Inflammatory macrophage treated with lipopolysaccharide for 1 hour (primary cell): ENCODE data around the gene PPOX.

Source experiments
- DNase-seq, 2 donors: peaks; one replicate each; pipeline ENCODE4 v3.0.0-alpha.2; 2020 to 2022

The PPOX gene

DNA sequence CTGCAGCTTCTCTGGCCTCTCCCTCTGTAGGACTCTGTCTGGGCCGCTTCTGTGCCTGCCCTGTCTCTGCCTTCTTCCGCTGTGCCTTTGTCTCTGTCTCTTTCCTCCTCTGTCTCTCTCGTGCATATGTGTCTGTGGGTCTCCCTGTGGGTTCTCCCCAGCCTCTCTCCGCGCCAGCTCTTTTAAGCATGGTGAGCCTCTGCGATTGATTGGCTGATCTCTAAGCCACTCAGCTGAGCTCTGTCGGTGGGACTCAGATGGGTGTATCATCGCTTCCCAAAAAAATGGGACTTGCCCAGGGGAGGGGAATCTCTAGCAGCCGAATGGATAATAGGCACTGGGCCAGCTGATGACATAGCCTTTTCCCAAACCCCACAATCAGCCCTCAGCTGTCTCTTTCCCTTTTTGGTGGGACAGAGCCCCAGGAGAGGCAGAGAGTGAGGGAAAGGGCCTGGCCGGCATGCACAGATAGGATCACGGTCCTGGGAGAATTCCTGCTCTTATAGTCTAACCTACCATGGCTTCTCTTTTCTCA, 32.7 kb downstream of the PPOX start, which contains the start of gene ADAMTS4:
TSS of gene ADAMTS4 (minus strand) at position 158 of the 535 bp plus-strand sequence. CDS start 427 bp downstream, outside the sequence.
- no peak for DNase-seq

DNA sequence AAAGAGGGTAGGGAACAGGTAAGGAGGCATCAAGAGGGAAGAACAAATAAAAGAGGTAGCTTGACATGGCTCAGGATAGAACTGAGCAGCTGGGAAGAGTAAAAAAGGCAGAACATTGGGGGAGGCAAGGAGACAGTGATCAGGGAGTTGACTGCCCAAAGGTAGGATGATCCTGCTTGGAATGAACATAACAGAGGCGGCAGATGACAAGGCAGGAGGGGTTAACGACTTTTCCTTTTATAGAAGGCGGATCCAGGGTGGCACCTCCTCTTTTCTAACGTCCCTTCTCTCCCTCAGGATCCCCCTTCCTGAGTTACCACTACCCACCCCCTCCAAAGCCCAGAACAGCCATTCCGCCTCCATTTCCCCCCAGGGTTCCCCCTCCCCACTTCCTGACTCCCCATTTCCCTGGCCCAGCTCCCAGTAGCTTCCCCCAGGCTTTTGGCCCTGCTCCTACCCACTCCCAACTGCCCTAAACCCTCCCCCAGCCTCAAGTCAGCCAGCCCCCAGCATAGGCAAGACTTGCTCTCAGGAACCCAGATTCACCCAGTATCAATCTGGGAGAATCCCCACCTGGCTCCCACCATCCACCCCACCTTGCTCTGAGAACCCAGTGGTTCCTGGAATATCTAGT, 33.4 kb downstream of the PPOX start:
- DNase-seq: no peak

DNA sequence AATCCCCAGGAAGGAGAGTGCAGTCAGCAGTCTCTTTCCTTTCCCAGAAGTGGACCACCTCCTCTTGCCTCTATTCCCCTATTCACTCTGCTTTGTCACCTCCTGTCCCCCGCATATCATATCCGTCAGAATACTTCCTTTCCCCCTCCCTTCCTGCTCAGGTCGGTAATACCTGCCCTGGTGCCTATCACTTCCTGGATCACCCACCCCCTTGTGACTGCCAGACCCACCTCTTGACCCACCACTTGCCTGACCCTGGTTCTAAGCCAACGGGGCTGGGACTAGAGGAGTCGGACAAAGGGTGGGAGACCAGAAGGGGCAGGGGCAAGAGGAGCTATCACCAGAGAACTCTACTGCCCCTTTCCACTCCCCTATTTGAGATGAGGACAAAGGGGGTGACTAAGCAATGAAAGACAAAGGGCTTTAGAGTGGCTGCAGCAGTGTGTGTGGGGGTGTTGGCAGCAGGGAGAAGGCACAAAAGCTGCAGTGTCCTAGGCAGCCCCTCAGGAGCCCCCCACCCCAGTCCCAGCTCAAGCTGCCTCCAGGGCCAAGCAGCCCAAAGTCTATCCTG, 34.3 kb downstream of the PPOX start:
- DNase-seq: no peak

DNA sequence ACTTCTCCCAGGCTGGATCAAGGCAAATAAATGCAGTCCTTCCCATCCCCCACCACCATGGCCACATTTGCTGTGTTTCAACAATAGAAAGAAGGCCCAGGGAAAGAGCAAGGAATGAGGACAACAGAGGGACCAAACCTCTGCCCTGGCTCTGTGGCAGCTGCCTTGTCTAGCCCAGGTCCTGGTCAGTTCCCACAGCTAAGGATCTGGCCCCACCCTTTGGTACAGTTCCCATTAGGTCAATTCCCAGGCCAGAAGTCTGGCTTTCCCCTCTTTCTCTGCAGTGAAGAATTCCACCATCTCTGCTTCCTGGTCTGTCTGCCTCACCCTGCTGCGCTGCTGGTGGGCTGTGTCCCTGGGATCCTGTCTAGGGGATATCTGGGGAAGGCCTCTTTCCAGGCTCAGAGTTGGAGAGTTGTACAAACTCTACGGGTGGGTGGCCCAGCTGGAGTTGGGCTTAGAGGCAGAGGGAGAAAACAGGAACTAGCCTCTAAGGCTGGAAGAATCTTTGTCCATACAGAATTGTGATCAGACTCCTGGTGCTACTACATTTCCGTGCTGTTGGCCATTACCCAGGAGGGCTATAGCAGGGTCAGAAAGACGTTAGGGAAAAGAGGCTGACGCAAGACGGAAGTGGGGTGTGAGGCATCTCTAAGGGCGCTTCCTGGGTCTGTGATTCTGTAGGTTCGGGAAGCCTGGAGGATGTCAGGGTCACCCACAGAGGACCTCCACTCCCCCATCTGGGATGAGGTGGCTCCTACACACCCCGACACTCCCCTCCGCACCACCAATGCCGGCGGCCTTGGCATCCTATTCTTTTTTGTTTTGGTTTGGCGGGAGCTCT, 35.0 kb downstream of the PPOX start:
- DNase-seq: peak; percentile 47 to 64

DNA sequence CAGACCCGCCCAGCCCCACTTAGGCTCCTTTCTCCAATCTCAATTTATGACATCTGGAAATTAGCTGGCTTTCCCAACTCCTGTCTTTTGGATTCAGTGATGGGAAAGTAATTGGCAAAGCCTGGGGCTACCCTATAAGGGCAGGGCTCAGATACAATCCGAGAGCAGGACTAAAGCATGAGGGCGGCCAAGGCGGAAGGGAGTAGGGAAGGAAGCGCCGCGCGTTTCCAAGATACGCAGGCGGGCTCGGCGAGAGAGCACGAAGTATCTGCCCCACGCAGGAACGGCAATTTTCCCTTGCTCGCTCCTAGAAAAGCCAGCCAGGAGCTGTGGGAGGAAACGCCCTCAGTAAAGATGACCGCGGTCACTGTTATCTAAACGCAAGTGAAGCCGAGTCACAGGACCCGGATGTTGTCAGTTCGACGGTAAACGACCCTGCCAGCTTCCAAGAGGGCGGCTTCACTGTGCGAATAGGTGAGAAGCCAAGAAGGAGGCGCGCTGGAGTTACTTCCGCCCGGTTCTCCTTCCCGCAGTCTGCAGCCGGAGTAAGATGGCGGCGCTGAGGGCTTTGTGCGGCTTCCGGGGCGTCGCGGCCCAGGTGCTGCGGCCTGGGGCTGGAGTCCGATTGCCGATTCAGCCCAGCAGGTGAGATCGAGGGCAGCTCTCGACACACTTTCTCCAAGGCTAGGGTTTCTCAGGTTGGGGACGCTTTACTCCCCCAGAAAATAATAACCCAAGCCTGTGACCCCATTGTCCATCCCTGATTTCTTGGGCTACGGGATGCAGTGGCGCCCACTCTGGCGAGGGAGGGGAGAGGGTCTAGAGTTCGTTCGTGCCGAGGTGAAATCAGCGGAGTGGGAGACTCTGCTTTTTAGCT, 35.8 kb downstream of the PPOX start, which contains the start of gene NDUFS2:
TSS of gene NDUFS2 (plus strand) at position 532 of the 877 bp plus-strand sequence. CDS start at position 551, 19 bp downstream.
- DNase-seq: peak; percentile 97 to 98

DNA sequence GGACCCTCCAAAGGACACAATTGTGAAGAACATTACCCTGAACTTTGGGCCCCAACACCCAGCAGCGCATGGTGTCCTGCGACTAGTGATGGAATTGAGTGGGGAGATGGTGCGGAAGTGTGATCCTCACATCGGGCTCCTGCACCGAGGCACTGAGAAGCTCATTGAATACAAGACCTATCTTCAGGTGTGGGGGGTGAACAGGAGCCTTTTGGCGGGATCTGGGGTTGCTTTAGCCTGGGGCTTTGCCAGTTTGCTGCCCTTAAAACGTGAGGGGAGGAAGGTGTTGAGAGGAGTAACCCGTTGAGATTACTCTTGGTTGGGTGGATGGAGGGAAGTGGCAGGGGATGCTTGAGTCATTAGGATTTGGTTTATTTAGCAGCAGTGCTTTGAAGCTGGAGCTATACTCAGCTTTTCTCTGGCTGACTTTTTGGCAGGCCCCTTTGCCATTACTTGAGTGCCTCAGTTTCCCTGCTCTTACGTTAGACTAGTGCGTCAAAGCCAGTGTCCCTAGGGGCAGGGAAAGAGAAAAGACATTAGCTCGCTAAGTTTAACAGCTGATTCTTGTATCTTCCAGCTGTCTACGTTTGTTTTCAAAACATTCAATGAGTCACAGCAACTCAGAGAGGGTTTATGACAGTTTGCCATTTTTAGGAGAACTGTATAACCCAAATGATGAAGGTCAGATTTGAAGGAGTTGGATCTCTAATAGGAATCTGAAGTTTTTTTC, 40.4 kb downstream of the PPOX start:
- DNase-seq: no peak

DNA sequence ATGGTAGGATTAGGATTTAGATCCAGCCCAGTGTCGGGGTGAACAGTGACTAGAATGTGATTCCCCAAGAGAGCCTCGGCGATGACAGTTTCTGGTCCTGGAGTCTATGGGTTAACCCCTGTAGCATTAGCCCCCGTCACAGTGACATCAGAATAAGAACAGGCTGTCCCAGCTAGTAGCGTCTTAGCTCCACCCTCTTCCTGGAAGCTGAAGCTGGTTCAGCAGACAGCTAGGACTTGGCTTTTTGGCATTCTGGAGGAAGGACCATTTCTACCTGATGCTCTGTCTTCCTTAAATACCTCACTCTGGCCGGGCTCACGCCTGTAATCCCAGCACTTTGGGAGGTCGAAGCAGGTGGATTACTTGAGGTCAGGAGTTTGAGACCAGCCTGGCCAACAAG, 40.9 kb downstream of the PPOX start:
- no peak for DNase-seq

DNA sequence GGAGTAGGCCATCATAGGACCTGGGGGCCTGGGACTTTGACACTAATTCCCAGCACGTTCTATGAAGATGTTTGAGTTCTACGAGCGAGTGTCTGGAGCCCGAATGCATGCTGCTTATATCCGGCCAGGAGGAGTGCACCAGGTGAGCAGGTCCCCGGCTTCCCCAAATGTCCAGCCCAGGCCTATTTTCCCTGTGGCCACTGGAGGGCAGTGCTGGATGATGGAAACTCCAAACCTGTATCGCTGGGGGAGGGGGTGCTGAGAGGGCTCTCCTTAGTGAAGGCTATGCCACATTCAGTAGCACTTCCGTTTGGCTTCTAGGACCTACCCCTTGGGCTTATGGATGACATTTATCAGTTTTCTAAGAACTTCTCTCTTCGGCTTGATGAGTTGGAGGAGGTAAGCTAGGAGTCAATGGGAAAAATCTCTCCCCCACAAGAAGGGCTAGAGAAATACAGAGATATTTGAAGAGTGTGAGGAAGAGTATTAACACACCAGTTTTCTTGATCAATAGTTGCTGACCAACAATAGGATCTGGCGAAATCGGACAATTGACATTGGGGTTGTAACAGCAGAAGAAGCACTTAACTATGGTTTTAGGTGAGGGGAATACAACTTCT, 43.7 kb downstream of the PPOX start:
- DNase-seq: peak; percentile 56 to 90

DNA sequence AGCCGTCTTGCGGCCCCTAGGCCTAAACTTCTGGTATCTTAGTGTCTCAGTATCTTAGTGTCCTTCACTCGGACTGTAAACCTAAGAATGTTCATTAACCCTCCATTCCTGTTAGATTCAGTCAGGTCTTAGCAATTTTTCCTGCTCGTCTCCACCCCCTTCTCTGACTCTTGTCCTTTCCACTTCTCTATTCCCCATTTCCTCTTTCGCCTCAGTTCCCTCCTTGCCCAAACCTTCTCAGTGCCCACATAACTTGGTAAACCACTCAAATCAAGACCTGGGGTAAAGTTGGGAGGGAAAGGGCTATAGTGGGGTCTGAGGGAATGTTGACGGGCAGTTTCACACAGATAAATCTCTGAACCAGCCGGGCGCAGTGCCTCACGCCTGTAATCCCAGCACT, 48.1 kb downstream of the PPOX start:
- DNase-seq: peak; percentile 68 to 73

DNA sequence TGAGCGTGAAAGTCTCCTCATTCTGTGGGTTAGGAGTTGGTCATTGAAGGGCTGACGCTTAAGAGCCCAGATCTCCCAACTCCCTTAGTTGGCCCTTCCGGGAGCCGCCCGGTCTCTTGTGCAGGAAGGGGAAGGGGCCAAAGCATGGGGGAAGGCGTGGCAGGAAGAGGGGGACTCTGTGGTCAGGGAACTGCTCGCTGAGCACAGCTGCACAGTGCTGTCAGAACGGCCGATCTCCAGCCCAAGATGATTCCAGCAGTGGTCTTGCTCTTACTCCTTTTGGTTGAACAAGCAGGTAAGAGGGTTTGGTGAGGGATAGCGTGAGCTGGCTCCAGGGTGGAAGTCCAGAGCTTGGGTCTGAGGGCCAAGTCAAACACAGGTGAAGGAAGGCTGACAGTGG, 48.9 kb downstream of the PPOX start, which contains the start of gene FCER1G:
TSS of gene FCER1G (plus strand) at position 220 of the 400 bp plus-strand sequence. CDS start at position 247, 27 bp downstream.
- peak; percentile 80 to 84 for DNase-seq

DNA sequence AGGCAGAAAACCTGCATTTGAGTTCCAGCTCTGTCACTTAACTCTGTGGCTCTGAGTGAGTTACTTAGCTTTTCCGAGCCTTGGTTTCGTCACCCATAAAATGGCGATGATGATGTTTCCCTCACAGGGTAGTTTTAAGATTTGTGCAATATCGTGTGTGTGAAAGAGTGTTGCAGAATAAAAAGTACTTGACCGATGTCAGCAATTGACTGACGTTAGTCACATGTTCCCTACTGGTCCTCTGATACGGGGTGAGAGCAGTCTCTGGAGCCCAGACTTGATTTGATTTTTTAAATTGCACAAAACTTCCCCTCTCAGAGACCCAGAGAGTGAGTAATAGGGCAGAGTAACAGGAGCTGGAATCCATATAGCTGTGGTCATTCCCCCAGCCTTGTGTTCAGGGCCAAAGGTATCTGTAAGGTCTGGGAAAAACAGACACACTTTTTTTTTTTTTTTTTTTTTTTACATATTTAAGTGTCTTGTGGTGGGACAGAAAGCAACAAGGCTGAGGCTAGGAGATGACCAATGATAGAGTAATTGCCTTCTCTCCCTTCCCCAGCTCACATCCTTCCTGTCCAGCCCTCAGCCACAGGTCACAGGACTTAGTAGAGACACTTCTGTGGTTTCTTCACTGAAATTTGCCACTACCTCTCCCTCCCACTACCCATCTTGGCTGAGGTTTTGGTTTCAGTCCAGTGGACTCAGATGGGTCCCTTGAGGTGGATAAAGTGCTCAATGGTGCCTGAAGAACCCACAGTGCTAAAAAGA, 50.9 kb downstream of the PPOX start:
- peak; percentile 97 to 99 for DNase-seq

DNA sequence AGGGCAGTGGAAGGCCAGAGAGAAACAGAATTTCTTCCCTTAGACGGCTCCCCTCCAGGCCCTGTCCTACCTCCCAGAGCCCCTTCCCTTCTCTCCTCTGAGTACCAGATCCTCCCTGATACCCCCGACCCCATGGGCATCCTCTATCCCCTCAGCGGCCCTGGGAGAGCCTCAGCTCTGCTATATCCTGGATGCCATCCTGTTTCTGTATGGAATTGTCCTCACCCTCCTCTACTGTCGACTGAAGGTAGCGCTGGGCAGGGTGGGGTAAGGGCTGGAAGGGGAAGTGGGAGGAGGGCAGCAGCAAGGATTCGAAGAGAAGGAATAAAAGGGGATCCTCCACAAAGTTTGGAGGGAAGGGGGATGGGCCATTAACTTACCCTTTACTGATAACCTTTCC, 51.6 kb downstream of the PPOX start:
- no peak for DNase-seq

DNA sequence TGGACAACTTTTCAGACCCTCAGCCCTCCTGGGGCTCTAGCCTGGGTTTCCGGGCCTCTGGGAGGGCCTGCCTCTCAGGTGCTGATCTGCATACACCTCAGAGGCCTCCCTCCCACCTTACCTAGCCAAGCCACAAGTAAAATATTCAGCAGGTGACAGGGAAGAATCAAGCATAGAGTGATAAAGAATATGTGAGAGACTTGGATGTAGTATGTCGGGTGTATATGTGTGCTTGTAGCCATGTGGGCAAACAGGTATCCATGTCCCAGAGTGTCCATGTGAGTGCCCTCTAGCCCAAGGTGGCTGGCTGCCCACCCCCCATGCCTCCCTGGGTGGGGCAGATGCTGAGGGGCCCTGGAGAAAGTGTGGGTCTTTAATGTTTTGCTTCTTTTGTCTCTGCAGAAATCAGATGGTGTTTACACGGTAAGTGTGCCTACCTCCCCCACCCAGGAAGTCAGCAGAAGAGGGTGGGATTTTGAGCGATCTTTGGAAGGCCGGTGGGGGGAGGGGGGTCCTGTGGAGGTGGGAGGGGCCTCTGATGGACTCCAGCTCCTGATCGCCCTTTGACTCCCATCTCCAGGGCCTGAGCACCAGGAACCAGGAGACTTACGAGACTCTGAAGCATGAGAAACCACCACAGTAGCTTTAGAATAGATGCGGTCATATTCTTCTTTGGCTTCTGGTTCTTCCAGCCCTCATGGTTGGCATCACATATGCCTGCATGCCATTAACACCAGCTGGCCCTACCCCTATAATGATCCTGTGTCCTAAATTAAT, 52.3 kb downstream of the PPOX start:
- no peak for DNase-seq

DNA sequence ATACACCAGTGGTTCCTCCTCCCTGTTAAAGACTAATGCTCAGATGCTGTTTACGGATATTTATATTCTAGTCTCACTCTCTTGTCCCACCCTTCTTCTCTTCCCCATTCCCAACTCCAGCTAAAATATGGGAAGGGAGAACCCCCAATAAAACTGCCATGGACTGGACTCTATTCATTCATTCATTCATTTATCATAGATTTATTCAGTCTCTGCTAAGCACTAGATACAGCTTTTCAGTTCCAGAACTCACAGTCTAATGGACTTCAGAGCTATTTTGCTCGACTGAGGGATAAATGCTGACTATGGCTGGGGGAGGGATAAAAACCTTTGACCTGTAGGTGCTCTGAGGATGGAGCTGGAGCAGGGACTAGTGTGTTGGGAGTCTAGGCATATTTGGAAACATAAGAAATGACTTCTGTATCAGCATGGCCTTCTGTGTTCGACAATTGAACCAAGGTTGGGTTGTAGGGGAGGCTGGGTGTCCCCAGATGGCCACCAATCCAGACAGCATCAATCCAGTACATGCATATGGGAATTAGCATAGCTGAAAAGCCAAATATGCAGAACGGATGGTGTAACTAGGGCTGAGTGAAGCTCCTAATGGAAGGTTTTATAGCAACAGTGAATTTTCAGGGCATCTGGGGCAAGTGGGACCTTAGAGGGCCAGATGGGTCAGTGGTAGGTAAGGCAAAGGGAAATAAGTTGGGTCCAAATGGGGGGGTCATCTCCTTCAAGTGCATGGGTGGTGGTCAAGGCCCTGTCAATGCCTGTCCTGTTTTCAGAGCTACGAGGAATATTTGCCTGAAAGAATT, 53.1 kb downstream of the PPOX start:
- DNase-seq: no peak

DNA sequence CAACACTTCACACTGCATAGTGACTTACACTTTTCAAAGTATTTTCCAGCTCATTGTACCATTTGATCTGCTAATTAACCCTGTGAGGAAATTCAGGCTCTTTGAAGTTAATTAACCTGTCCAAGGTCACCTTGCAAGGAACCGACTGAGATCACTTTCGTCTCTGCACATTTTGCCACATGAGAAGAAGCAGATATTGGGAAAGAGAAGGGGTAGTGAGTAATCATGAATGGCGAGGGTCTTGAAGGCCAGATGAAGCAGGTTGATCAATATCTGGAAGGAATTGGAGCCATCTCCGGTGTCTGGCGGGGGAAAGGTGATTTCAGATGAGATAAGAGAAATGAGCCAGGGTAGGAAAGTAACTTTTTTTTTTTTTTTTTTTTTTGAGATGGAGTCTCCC, 53.8 kb downstream of the PPOX start:
- DNase-seq: no peak
